GM12872 (cell line): ENCODE measurements around the gene FGFRL1.

Experiments used
- TF ChIP-seq, protein P1 (sequence below): IDR thresholded peaks from 3 replicates; pipeline ENCODE4 v1.5.1; 2011; ENCODE audit warnings: low read depth, mild to moderate bottlenecking, low read length, moderate library complexity; ENCODE audit not compliant: insufficient read depth

FGFRL1 gene

DNA sequence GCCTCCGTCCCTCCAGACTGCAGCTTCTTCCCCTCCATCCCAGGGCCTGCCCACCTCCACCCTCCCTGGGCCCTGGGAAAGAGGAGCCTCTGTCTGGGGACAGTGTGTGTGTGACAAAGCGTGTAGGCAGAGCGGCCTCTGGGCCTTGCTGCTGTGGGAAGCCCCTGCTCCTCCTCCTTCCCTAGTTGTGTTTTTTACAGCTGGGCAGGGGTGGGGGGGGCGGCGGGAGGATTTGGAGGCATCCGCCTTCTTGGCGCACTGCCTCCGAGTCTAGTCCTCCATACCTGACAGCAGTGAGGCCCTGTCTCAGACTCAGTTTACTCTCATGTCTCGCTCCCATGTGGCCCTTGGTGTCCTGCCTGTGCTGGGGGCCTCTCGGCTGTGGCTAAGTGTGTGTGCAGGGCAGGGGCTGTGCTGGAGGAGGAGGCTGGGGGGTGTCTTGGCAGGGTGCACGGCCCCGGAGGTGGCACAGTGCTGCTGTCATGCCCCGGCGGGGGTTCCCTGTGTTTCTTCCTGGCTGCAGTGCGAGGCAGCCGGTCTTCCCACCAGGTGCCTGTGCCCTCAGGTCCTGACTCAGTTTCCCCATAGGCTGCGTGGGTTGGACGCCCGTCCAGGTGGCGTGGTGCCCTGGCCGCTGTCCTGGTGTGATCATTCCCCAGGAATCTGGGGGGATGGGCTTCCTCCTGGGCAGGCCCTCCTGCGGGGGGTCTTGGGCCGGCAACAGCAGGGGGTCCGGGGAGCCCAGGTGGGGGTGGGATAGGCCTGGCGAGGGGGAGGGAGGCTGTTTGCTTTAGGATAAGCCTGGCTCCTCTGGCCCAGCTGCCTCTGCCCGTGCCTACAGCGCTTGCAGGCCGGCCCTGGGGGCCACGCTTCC, 7.0 kb downstream of the FGFRL1 start:
- TF ChIP-seq, protein P1, sequence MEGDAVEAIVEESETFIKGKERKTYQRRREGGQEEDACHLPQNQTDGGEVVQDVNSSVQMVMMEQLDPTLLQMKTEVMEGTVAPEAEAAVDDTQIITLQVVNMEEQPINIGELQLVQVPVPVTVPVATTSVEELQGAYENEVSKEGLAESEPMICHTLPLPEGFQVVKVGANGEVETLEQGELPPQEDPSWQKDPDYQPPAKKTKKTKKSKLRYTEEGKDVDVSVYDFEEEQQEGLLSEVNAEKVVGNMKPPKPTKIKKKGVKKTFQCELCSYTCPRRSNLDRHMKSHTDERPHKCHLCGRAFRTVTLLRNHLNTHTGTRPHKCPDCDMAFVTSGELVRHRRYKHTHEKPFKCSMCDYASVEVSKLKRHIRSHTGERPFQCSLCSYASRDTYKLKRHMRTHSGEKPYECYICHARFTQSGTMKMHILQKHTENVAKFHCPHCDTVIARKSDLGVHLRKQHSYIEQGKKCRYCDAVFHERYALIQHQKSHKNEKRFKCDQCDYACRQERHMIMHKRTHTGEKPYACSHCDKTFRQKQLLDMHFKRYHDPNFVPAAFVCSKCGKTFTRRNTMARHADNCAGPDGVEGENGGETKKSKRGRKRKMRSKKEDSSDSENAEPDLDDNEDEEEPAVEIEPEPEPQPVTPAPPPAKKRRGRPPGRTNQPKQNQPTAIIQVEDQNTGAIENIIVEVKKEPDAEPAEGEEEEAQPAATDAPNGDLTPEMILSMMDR: no peak

DNA sequence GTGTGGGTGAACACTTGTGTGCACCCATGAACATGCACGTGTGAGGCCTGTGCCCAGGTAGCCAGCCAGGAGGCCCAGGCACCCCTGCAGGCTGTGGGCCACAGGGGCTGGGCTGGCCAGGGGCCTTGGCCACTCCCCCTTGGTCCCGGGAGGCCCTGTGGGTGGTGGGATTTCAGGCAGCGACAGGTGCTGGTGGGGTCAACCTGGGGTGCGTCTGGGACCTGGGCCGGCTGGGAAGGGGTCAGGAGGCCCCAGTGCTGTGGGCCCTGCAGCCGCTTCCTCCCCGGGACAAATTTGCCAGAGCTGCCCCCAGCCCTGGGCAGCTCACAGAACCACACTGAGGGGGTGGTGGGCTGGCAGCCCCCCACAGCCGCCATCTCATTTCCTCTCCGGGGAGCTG, 7.9 kb downstream of the FGFRL1 start:
- TF ChIP-seq, protein P1: no peak

DNA sequence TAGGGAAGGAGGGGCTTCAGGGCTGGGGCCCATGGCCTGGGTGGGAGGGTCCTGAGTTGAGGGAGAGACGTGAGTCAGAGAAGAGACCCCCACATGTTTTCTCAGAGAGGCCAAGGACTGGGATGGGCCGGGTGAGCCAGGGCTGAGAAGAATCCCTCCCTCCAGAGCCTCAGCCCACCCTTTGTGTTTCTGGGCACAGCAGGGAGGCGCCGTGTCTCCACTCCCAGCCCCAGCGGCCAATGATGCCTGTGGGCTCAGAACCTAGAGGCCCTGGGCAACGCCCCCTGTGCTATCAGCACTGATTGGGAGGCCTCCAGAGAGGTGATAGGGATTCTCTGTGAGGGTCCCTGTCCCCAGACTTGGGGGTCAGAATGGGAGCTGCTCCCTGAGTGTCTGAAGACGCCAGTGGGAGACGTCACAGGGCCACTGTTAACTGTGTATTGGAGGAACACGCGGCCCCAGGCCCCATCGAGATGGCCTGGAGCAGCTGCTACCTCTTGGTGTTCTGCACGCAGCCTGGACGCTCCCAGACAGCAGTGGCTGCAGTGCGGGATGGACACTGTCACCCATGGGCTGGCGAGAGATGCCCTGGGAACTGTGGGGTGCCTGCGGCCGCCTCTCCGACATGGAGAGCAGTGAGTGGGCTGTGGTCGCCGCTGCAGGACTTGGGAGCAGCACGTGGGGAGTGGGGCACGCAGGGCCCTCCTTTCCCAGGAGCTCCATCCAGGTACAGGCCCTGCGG, 8.5 kb downstream of the FGFRL1 start:
- TF ChIP-seq, protein P1: no peak

DNA sequence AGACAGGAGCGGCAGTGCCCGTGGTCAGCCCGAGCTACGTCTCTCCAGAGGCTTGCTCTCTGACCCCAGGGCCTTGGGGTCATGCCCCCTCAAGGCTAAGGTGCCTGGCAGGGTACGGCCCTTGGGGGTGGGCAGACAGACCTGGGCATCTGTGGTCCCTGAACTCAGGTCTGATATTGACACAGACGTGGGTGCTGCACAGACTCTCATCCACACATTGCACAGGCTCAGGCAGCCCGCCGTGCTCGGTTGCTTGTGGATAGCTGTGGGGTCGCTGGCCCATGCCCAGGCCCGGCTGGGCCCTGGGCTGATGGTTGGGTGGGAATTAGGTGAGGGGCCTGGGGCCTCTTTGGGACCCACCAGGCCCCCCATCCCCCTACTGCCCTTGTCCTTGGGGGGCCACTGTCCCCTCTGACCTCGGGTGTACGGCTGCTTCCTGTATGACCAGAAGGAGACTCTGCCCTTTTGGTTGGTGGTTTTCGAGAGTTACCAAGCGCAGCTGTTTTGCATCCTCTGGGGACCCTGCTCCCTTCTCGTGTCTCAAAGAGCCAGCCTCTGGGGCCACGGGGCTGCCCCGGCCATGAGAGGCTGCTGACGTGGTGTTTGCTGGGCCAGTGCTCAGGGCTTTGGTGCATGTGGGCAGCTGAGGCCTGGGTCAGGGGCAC, 10.1 kb downstream of the FGFRL1 start:
- TF ChIP-seq, protein P1: no peak

DNA sequence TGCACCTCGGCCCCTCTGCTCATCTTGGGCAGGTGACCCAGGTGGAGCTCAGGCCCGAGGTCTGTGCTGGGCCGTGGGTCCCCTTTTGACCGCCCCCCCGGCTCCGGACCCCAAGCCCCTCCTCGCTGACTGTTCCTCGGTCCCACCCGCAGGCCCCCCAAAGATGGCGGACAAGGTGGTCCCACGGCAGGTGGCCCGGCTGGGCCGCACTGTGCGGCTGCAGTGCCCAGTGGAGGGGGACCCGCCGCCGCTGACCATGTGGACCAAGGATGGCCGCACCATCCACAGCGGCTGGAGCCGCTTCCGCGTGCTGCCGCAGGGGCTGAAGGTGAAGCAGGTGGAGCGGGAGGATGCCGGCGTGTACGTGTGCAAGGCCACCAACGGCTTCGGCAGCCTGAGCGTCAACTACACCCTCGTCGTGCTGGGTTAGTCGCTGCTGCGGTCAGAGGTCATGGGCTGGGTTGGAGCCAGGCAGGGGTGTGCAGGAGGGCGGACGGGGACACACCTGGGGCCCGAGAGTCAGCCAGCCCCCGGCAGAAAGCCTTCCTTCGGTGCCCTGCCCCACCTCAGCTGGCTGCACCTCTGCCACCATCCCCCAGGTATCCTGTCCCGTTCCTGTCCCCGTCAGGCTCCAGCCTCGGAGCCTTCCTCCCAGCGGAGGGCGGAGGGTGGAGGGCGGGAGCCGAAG, 10.8 kb downstream of the FGFRL1 start:
- TF ChIP-seq, protein P1: no peak

DNA sequence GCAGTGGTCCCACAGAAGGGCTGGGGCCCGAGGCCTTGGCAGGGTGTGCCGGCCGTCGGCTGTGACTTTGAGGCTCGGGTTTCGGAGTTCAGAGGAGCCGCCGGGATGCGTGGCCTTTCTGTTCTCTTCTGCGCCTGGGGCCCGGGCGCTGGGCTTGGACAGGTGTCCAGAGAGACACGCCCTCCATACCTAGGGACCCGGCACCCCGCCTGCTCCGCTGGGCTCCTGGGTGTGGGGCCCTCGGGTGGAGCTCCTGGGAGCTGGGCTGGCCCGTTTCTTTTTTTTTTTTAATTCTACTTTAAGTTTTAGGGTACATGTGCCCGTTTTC, 11.3 kb downstream of the FGFRL1 start:
- TF ChIP-seq, protein P1: no peak

DNA sequence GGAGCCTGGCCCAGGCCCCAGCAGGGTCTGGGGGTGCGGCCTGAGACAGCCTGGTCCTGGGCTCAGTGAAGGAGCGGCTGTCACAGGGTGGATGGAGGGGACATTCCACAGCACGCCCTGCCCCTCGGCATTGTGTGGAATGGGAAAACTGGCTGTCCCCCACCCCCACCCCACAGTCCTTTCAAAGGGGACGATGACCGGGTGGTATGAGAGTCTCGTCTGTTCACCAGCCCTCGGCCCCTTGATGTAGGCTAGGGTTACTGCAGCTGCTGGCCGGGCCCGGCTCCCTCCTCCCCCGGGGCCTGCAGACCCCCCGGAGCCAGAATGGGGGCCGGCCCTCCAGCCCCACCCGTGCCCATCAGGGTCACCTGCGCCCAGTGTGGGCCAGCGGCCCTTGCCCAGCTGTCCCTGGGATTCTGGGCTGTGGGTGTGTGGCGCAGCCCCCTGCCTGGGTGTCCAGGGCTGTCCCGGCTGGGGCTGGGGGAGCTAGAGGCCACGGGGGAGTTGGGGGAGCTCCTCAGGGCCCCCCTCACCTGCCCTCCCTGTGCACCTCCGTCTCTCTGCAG, 11.7 kb downstream of the FGFRL1 start:
- TF ChIP-seq, protein P1: no peak
